Measurements from ENCODE around the gene ACSF3. TPM values are rescaled to one million over a fixed set of nuclear protein-coding genes. Genes with fewer than 3 reads are reported as not detected.

The ACSF3 gene
- total RNA-seq, 2 experiments from 2014 or later, result 44.7 to 49.5 TPM

DNA sequence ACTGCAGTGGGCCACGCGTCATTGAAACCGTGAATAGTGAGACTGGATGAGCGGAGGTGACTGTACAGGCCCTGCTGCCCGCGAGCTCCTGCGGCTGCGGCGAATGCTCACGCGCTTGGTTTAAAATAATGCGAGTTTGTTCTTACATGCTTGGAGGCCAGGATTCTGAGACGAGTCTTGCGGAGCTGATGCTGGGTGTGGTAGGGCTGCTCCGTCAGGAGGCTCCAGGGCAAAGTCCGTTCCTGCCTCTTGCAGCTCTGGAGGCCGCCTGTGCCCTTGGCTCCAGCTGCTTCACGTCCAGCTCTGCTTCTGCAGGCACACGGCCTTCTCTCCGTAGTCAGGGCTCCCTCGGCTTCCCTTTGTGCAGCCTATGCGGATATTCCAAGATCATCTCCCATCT, 9.5 kb downstream of the ACSF3 start:
- peaks cover 61% of the 10 kb centered on the region for H3K4me1 Mint-ChIP-seq (ENCODE audit: low read depth)
- no peaks in the 10 kb centered on the region for H3K9me3 ChIP-seq (ENCODE audit: control insufficient read depth in 1 of 2, insufficient read depth in 1 of 2, low read length in 2 of 2)
- TF ChIP-seq, protein P1, sequence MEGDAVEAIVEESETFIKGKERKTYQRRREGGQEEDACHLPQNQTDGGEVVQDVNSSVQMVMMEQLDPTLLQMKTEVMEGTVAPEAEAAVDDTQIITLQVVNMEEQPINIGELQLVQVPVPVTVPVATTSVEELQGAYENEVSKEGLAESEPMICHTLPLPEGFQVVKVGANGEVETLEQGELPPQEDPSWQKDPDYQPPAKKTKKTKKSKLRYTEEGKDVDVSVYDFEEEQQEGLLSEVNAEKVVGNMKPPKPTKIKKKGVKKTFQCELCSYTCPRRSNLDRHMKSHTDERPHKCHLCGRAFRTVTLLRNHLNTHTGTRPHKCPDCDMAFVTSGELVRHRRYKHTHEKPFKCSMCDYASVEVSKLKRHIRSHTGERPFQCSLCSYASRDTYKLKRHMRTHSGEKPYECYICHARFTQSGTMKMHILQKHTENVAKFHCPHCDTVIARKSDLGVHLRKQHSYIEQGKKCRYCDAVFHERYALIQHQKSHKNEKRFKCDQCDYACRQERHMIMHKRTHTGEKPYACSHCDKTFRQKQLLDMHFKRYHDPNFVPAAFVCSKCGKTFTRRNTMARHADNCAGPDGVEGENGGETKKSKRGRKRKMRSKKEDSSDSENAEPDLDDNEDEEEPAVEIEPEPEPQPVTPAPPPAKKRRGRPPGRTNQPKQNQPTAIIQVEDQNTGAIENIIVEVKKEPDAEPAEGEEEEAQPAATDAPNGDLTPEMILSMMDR (IDR thresholded peaks at IDR 0.05), result no peak
- peaks cover 83% of the 10 kb centered on the region for H3K36me3 Mint-ChIP-seq (ENCODE audit: low read depth)
- ChIA-PET CTCF (no interaction called here), POLR2A (interaction anchor here (2.3 kb wide), 1 partner anchor 12 kb away, joined by 12 read pairs; no protein-coding TSS in a partner anchor)
- DNase-seq, result no peak
- no peak for ATAC-seq (ENCODE audit: poor library complexity)
- peaks cover 54% of the 10 kb centered on the region for H3K4me1 ChIP-seq (ENCODE audit: insufficient read depth, low read length)
- no peak overlapping the region for H3K27ac ChIP-seq (ENCODE audit: low read depth in 1 of 2, low read length in 2 of 2)
- H3K36me3 ChIP-seq (ENCODE audit: insufficient read depth, low read length), result peaks cover 84% of the 10 kb centered on the region
- no peaks in the 10 kb centered on the region for H3K9me3 Mint-ChIP-seq
- no peak overlapping the region for H3K4me3 Mint-ChIP-seq
- H3K27me3 Mint-ChIP-seq, result no peaks in the 10 kb centered on the region
- peak overlapping the region; percentile 60 for H3K27ac Mint-ChIP-seq
- no peak overlapping the region for H3K4me3 ChIP-seq (ENCODE audit: low read length)
- intact Hi-C loops (cut with DNase I, micrococcal nuclease), result no loop called here
- no peaks in the 10 kb centered on the region for H3K27me3 ChIP-seq (ENCODE audit: control insufficient read depth in 1 of 2, insufficient read depth in 2 of 2, low read length in 2 of 2)

DNA sequence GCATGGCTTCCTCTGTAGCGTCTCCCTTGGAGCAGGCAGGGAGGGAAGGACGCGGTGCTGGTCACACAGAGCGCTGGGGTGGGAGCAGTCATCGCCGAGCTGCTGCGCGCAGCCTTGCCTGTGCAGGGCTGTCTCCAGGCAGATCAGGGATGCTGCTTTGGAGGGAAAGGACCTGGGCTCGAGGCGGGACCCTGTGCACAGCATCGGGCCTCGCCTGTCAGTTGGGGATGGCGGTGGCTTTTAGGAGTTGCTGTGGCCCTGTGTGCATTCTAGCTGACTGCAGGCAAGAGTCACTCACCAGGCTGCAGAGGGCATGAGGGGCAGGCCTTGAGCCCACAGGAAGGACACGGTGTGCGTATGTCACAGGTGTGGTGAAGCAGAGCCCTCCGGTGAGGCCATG, 10.1 kb downstream of the ACSF3 start:
- POLR2A ChIA-PET, result no interaction called here
- TF ChIP-seq, protein P1 (IDR thresholded peaks at IDR 0.05), result no peak
- peaks cover 83% of the 10 kb centered on the region for H3K36me3 Mint-ChIP-seq (ENCODE audit: low read depth)
- H3K27me3 Mint-ChIP-seq, result no peaks in the 10 kb centered on the region
- no peak overlapping the region for H3K4me3 Mint-ChIP-seq
- CTCF ChIA-PET, result no interaction called here
- H3K9me3 Mint-ChIP-seq, result no peaks in the 10 kb centered on the region
- Histone ChIP-seq H3K9me3 (ENCODE audit: control insufficient read depth in 1 of 2, insufficient read depth in 1 of 2, low read length in 2 of 2) (no peaks in the 10 kb centered on the region), H3K36me3 (ENCODE audit: insufficient read depth, low read length) (peaks cover 84% of the 10 kb centered on the region), H3K4me1 (ENCODE audit: insufficient read depth, low read length) (peaks cover 47% of the 10 kb centered on the region), H3K4me3 (ENCODE audit: low read length) (no peak overlapping the region), H3K27ac (ENCODE audit: low read depth in 1 of 2, low read length in 2 of 2) (no peak overlapping the region), H3K27me3 (ENCODE audit: control insufficient read depth in 1 of 2, insufficient read depth in 2 of 2, low read length in 2 of 2) (no peaks in the 10 kb centered on the region)
- intact Hi-C loops (cut with DNase I, micrococcal nuclease), result no loop called here
- ATAC-seq (ENCODE audit: poor library complexity), result no peak
- no peak overlapping the region for H3K27ac Mint-ChIP-seq
- peaks cover 60% of the 10 kb centered on the region for H3K4me1 Mint-ChIP-seq (ENCODE audit: low read depth)
- no peak for DNase-seq

DNA sequence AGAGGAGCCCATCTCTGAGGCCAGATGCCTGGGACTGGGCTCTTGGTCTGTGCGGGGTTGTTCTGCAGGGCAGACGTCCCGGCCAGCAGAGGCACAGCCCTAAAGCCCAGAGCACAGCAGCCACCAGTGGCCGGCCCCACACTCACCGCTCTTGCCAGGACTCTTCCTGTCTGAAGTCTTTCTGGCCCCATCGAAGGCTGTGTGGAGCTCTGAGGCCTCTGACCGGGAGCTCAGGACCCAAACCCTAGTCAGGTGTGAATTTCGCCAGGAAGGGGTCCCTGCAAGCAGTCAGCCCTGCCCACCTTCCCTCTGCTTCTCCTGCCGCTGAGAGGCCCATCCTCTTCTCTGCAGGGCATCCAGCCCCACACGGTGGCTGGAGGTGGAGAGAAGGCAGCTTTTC, 10.7 kb downstream of the ACSF3 start:
- DNase-seq (no peak), ATAC-seq (ENCODE audit: poor library complexity) (no peak)
- no peak overlapping the region for H3K4me3 ChIP-seq (ENCODE audit: low read length)
- ChIA-PET CTCF (interaction anchor here (1.2 kb wide), 1 partner anchor 11 kb away, joined by 4 read pairs; no protein-coding TSS in a partner anchor), POLR2A (no interaction called here)
- Mint-ChIP-seq H3K4me3 (no peak overlapping the region), H3K27ac (no peak overlapping the region), H3K36me3 (ENCODE audit: low read depth) (peaks cover 83% of the 10 kb centered on the region), H3K4me1 (ENCODE audit: low read depth) (peaks cover 55% of the 10 kb centered on the region), H3K27me3 (no peaks in the 10 kb centered on the region), H3K9me3 (no peaks in the 10 kb centered on the region)
- peaks cover 42% of the 10 kb centered on the region for H3K4me1 ChIP-seq (ENCODE audit: insufficient read depth, low read length)
- H3K27ac ChIP-seq (ENCODE audit: low read depth in 1 of 2, low read length in 2 of 2), result no peak overlapping the region
- intact Hi-C loops (cut with DNase I, micrococcal nuclease), result no loop called here
- TF ChIP-seq, protein P1 (IDR thresholded peaks at IDR 0.05), result no peak
- H3K27me3 ChIP-seq (ENCODE audit: control insufficient read depth in 1 of 2, insufficient read depth in 2 of 2, low read length in 2 of 2), result no peaks in the 10 kb centered on the region
- no peaks in the 10 kb centered on the region for H3K9me3 ChIP-seq (ENCODE audit: control insufficient read depth in 1 of 2, insufficient read depth in 1 of 2, low read length in 2 of 2)
- peaks cover 80% of the 10 kb centered on the region for H3K36me3 ChIP-seq (ENCODE audit: insufficient read depth, low read length)

Data from CD4-positive, alpha-beta T cell (primary cell).